HFF-Myc (cell line): ENCODE results near the gene VASH1.
A peak's percentile ranks its signal among the peaks of the same experiment; 100 is the strongest.

Experiments
- DNase-seq: peaks from one replicate; pipeline ENCODE4 v3.0.0-alpha.2; 2011; ENCODE audit warnings: low read depth; ENCODE audit errors: extremely low read depth
- H3K4me3 ChIP-seq: replicated peaks from 2 replicates; pipeline ENCODE4 v1.5.1; 2011; ENCODE audit warnings: low read depth, mild to moderate bottlenecking, control low read depth, low read length
- TF ChIP-seq, protein P1 (sequence below): IDR thresholded peaks from 2 replicates; pipeline ENCODE4 v1.5.1; 2012; ENCODE audit warnings: mild to moderate bottlenecking, low read depth, low read length, control low read depth; ENCODE audit errors: missing control alignments

Gene VASH1

DNA sequence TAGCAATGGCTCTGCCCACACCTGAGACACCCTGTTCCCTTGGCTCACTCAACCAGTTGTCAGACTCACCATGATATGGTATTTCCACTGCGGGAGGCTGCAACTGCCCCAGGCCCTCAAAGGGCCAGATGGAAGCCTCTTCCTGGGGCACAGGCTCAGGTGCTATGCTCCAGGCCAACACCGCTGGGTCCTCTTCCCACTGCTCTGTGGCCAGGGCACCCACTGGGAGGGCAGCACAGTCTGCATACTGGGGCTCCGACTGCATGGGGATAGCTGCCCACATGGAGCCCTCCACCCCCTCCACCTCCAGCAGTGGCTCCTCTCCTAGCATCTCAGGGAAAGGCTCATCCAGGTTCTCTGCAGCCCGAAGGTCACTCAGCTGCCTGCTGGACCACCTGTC, 47.7 kb downstream of the VASH1 start:
- H3K4me3 ChIP-seq = no peak overlapping the region
- DNase-seq = no peak
- TF ChIP-seq, protein P1, sequence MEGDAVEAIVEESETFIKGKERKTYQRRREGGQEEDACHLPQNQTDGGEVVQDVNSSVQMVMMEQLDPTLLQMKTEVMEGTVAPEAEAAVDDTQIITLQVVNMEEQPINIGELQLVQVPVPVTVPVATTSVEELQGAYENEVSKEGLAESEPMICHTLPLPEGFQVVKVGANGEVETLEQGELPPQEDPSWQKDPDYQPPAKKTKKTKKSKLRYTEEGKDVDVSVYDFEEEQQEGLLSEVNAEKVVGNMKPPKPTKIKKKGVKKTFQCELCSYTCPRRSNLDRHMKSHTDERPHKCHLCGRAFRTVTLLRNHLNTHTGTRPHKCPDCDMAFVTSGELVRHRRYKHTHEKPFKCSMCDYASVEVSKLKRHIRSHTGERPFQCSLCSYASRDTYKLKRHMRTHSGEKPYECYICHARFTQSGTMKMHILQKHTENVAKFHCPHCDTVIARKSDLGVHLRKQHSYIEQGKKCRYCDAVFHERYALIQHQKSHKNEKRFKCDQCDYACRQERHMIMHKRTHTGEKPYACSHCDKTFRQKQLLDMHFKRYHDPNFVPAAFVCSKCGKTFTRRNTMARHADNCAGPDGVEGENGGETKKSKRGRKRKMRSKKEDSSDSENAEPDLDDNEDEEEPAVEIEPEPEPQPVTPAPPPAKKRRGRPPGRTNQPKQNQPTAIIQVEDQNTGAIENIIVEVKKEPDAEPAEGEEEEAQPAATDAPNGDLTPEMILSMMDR = no peak

DNA sequence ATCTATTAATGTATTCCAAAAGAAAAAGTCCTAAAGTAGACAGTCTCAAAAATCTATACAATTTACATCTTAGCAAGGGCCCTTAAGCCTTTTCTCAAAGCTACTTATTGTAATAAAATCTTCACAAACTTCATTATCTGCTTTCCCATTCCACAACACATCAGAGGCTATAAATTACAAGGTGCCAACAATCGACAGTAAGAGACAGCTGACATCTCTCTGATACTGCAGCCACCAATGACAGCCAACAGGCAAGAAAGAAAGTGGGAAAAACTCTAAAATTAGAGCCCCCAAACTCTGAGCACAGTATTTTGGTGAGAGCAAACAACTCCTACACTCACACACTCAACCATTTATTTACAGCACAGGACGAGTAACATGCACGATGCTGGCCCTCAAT, 49.3 kb downstream of the VASH1 start:
- DNase-seq = no peak
- TF ChIP-seq, protein P1 = no peak
- H3K4me3 ChIP-seq = peak overlapping the region; percentile 84

DNA sequence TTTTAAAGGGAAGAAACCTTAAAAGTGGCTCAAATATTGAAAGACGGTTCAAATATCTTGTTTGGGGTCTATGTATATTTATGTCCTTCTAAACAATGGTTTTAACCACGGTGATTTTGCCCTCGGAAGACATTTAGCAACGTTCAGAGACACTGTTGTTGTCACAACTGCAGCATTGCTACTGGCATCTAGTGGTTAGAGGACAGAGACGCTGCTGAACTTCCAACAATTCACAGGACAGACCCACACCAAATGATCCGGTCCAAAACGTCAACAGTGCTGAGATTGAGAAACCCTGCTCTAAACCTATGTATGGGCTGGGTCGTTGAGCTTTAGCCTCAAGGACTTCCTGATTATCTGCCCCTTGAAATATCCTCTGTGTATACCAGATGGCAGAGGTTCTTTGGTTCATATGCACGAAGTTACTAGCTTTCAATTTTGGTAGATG, 49.7 kb downstream of the VASH1 start:
- TF ChIP-seq, protein P1 = peak; percentile 53
- peak overlapping the region; percentile 84 for H3K4me3 ChIP-seq
- no peak for DNase-seq

DNA sequence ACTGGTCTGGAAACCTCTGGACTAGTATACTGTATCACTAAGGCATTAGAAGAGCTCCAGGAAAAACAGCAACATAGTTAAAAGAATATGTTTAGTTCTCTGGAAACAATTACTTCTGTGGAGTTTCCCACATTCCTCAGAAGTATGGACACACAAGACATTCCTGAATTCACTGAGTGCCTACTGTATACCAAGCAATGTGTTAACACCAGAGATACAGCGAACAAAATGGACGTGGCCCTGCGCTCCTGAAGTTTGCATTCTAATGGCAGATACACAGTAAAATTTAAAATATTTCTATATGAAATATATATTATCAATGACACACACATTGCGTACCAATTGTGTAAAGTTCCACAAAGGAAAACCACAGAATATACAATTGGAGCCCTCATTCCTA, 50.3 kb downstream of the VASH1 start:
- TF ChIP-seq, protein P1 = no peak
- DNase-seq = no peak
- peak overlapping the region; percentile 84 for H3K4me3 ChIP-seq

DNA sequence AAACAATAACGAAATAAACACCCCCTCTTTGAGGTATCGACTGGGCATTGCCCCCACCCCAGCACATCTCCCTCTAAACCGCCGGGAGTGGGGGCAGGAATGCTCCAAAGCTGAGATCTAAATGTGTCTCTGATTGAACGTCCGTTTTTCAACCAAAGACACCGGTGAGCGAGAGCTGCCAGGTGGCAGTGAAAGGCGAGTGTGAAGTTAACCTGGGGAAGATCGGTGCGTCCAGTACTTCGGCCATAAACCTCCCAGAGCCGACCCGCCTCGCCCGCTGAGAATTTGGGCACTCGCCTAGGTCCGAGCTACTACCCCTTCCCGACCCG, 50.8 kb downstream of the VASH1 start:
- DNase-seq = no peak
- peak overlapping the region; percentile 84 for H3K4me3 ChIP-seq
- TF ChIP-seq, protein P1 = no peak

DNA sequence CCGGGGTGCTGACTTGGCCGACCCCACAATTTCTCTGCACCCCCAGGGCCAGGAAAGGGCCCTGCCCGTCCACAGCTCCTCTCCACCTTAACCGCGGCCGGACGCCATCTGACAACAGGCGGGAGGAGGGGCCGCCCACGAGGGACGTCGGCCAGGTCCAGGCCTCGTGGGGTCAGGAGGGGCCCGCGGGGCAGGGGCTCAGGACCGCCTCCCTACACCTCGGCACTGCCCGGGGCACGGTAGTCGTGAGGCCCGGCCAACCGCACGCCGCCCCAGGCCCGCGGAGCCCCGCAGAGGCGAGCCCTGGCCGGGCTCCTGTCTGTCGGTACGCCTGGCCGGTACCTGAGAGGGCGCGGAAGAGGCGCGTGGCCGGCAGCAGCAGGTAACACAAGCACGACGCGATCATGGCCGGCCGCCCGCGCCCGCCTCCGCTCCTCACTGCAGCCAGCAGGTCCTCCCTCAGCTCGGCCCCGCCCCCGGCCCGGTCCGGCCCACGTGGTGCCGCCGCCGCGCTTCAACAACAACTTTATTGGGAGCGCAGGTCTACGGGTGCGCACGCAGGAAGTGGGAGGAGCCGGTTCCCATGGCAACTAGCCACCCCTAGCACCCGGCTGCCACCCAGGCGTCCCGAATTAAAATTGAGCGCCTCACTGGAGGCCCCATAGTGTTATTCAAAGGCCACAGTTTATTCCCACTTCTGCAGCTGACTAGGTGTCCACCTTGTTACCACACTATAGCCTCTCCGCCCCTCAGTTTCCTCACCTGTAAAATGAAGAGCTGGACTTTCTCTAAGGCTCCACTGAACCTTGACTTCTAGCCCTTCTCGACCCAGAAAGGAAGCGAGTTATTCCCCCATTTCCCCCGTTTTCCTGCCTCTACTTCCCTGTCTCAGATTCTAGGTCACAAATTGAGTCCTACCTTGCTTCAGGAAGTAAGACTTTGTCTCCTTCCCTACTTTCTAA, 51.4 kb downstream of the VASH1 start, which contains the start of gene ANGEL1:
Gene ANGEL1 (minus strand): TSS at position 461 of the 962 bp plus-strand sequence. CDS start 55 bp downstream, at position 406.
- DNase-seq = peak; percentile 82
- TF ChIP-seq, protein P1 = no peak
- peak within 1 kb of the TSS; percentile 84 for H3K4me3 ChIP-seq
